Measurements from ENCODE around the gene GNPNAT1.

DNA sequence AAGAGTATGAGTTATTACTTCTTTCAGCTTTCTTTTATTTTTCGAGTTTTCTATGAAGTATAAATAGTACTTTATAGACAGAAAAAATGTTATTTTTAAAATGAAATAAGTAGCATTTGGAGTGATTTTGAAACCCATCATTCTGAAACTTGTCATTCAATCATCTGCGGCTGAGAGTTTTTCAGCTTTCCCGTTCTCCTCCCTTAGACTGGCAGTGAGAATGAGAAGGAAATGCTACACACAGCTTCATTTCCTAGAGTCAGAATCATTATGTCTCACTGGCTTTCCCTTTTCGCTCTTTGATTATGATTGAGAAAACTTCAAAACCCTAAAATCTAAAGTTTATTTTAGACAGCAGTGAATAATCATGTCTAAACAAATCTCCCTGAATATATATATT lies 33.7 kb upstream of the GNPNAT1 start:
- TF ChIP-seq, protein P1, sequence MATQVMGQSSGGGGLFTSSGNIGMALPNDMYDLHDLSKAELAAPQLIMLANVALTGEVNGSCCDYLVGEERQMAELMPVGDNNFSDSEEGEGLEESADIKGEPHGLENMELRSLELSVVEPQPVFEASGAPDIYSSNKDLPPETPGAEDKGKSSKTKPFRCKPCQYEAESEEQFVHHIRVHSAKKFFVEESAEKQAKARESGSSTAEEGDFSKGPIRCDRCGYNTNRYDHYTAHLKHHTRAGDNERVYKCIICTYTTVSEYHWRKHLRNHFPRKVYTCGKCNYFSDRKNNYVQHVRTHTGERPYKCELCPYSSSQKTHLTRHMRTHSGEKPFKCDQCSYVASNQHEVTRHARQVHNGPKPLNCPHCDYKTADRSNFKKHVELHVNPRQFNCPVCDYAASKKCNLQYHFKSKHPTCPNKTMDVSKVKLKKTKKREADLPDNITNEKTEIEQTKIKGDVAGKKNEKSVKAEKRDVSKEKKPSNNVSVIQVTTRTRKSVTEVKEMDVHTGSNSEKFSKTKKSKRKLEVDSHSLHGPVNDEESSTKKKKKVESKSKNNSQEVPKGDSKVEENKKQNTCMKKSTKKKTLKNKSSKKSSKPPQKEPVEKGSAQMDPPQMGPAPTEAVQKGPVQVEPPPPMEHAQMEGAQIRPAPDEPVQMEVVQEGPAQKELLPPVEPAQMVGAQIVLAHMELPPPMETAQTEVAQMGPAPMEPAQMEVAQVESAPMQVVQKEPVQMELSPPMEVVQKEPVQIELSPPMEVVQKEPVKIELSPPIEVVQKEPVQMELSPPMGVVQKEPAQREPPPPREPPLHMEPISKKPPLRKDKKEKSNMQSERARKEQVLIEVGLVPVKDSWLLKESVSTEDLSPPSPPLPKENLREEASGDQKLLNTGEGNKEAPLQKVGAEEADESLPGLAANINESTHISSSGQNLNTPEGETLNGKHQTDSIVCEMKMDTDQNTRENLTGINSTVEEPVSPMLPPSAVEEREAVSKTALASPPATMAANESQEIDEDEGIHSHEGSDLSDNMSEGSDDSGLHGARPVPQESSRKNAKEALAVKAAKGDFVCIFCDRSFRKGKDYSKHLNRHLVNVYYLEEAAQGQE (IDR thresholded peaks at IDR 0.05; ENCODE audit: low read depth) = no peak
- TF ChIP-seq TCF12 (IDR thresholded peaks at IDR 0.05; ENCODE audit: low read depth) (no peak), EP300 (IDR thresholded peaks at IDR 0.05; ENCODE audit: borderline replicate concordance) (no peak), CEBPB (IDR thresholded peaks at IDR 0.05) (no peak), FOXM1 (IDR thresholded peaks at IDR 0.05; ENCODE audit: borderline replicate concordance, low read depth) (no peak), YY1 (IDR thresholded peaks at IDR 0.05; ENCODE audit: low read depth) (no peak), EGR1 (IDR thresholded peaks at IDR 0.05) (no peak), TAF1 (IDR thresholded peaks at IDR 0.05; ENCODE audit: low read depth) (no peak)
- TF ChIP-seq, protein P2, sequence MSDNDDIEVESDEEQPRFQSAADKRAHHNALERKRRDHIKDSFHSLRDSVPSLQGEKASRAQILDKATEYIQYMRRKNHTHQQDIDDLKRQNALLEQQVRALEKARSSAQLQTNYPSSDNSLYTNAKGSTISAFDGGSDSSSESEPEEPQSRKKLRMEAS (IDR thresholded peaks at IDR 0.05) = no peak
